GM23248 (cell line): ENCODE results near the gene LCN6. TPM values are rescaled to one million over a fixed set of nuclear protein-coding genes. Genes with fewer than 3 reads are reported as not detected.
"Not testable (repeated sequence)": the region's sequence is repeated elsewhere in the genome, so short reads cannot be mapped to it uniquely, and the experiment has no call there.

ENCODE experiments used
- DNase-seq: peaks from one replicate; pipeline ENCODE4 v3.0.0-alpha.2; 2015
- H2AFZ ChIP-seq: fragments of 200-600 bp; sonication (generic); 2 replicates; pipeline ENCODE4 v1.6.1; 2016; ENCODE audit warnings: antibody characterized with exemption
- H3F3A ChIP-seq: fragments of 200-600 bp; sonication (generic); 2 replicates; pipeline ENCODE4 v1.6.1; 2016; ENCODE audit warnings: mild to moderate bottlenecking, antibody characterized with exemption, mixed run types; ENCODE audit not compliant: insufficient read depth
- H3K27ac ChIP-seq: fragments of 200-600 bp; sonication (generic); 2 replicates; pipeline ENCODE4 v1.5.1; 2016; ENCODE audit warnings: mild to moderate bottlenecking
- H3K27me3 ChIP-seq: fragments of 200-600 bp; sonication (generic); replicated peaks from 2 replicates; pipeline ENCODE4 v1.6.1; 2016; ENCODE audit warnings: mild to moderate bottlenecking; ENCODE audit not compliant: insufficient read depth
- H3K36me3 ChIP-seq: fragments of 200-600 bp; sonication (generic); 2 replicates; pipeline ENCODE4 v1.6.1; 2016; ENCODE audit warnings: low read depth, mild to moderate bottlenecking
- H3K4me1 ChIP-seq: fragments of 200-600 bp; sonication (generic); 2 replicates; pipeline ENCODE4 v1.6.1; 2016; ENCODE audit warnings: mild to moderate bottlenecking; ENCODE audit not compliant: insufficient read depth
- H3K4me2 ChIP-seq: fragments of 200-600 bp; sonication (generic); one replicate; pipeline ENCODE4 v1.6.1; 2016; ENCODE audit warnings: mild to moderate bottlenecking; ENCODE audit not compliant: unreplicated experiment
- H3K4me3 ChIP-seq: fragments of 200-600 bp; sonication (generic); 2 replicates; pipeline ENCODE4 v1.5.1; 2016; ENCODE audit warnings: mild to moderate bottlenecking
- H3K79me2 ChIP-seq: fragments of 200-600 bp; sonication (generic); 2 replicates; pipeline ENCODE4 v1.6.1; 2016; ENCODE audit warnings: mild to moderate bottlenecking; ENCODE audit not compliant: insufficient read depth
- H3K9ac ChIP-seq: fragments of 200-600 bp; sonication (generic); 2 replicates; pipeline ENCODE4 v1.6.1; 2016; ENCODE audit warnings: mild to moderate bottlenecking
- H3K9me2 ChIP-seq: fragments of 200-600 bp; sonication (generic); 2 replicates; pipeline ENCODE4 v1.6.1; 2016; ENCODE audit warnings: mixed run types, mild to moderate bottlenecking, moderate library complexity; ENCODE audit not compliant: insufficient read depth
- H3K9me3 ChIP-seq: fragments of 200-600 bp; sonication (generic); one replicate; pipeline ENCODE4 v1.6.1; 2017; ENCODE audit warnings: low read depth
- H4K20me1 ChIP-seq: fragments of 200-600 bp; sonication (generic); 2 replicates; pipeline ENCODE4 v1.6.0; 2016; ENCODE audit not compliant: insufficient read depth
- EZH2 ChIP-seq: fragments of 200-600 bp; sonication (generic); IDR thresholded peaks from 2 replicates; pipeline ENCODE4 v1.6.1; 2018; ENCODE audit warnings: antibody characterized with exemption, mild to moderate bottlenecking; ENCODE audit not compliant: insufficient read depth, poor library complexity, severe bottlenecking
- EZH2phosphoT487 ChIP-seq: fragments of 200-600 bp; sonication (generic); IDR thresholded peaks from 2 replicates; pipeline ENCODE4 v1.6.1; 2018; ENCODE audit warnings: antibody characterized with exemption, moderate library complexity, mild to moderate bottlenecking, low read depth; ENCODE audit not compliant: insufficient read depth
- WGBS, 2 experiments: methylation state at CpG; one replicate each; pipeline ENCODE4 v1.1.6; 2015 to 2017; ENCODE audit warnings: low lambda C conversion rate in 2 of 2, low coverage in 1 of 2; ENCODE audit errors: missing lambda C conversion rate in 2 of 2; 5-methylcytosine and 5-hydroxymethylcytosine counted together
- in situ Hi-C: fragments of 300-500 bp; cut with MboI; formaldehyde crosslinking; loops from 2 replicates; pipeline ENCODE4 v1.15.0; 2020
- polyA plus RNA-seq: library from polyadenylated mRNA; unstranded; fragments of >200 nt; fragmentation: Nextera tagmentation; extraction: Ambion mirVana; gene quantifications from 2 replicates; pipeline ENCODE4 v1.2.1, GENCODE V29; 2016
- total RNA-seq: library from RNA; depleted of rRNA; stranded (reverse); fragments of >200 nt; shearing (Covaris generic); gene quantifications from 2 replicates; pipeline ENCODE4 v1.2.3, GENCODE V29; 2014

The LCN6 gene
- total and polyA plus RNA-seq, 2 experiments from 2014 or later: not detected

GRCh38 chr9:136791516-136792276, 43.4 kb upstream of the LCN6 start:
- Histone ChIP-seq H3K4me1 (peaks cover 5% of the 10 kb centered on the region), H3K36me3 (no peaks in the 10 kb centered on the region), H3K9me2 (no peaks in the 10 kb centered on the region), H3K9me3 (no peaks in the 10 kb centered on the region), H3K79me2 (0 out of 2 replicates have a peak, but pooled peaks cover 5% of the 10 kb centered on the region), H3F3A (peaks cover 4% of the 10 kb centered on the region; the same call in 1 of the 2 replicates), H2AFZ (peak overlapping the region; percentile 80), H3K9ac (peak overlapping the region; percentile 75), H3K27ac (peak overlapping the region; percentile 27; the same call in 1 of the 2 replicates), H3K4me3 (peak overlapping the region; percentile 84), H4K20me1 (no peaks in the 10 kb centered on the region), H3K4me2 (peak overlapping the region; percentile 74), H3K27me3 (peaks cover 8% of the 10 kb centered on the region; the same call in 1 of the 2 replicates)
- TF ChIP-seq EZH2phosphoT487 (no peak), EZH2 (no peak)
- peak; percentile 43 for DNase-seq
- in situ Hi-C loops: no loop called here
- WGBS, 2 experiments: 2 to 4% methylated on average over 25 to 28 of the region's 29 CpGs

- peaks cover 4% of the 10 kb centered on the region; the same call in 1 of the 2 replicates for H3F3A ChIP-seq
- peak; percentile 100 for DNase-seq
- no peaks in the 10 kb centered on the region for H3K36me3 ChIP-seq
- H3K9ac ChIP-seq: peak within 1 kb of the TSS; percentile 75
- in situ Hi-C loops: no loop called here
- no peak for TF ChIP-seq EZH2
- no peak for TF ChIP-seq EZH2phosphoT487
- H3K4me2 ChIP-seq: peak within 1 kb of the TSS; percentile 81
- H2AFZ ChIP-seq: peak within 1 kb of the TSS; percentile 80
- H3K79me2 ChIP-seq: 0 out of 2 replicates have a peak, but pooled peaks cover 5% of the 10 kb centered on the region
- H3K27me3 ChIP-seq: peaks cover 4% of the 10 kb centered on the region; the same call in 1 of the 2 replicates
- 0 to 3% methylated on average over 18 to 56 of the region's 70 CpGs for whole genome bisulfite sequencing, 2 experiments
- H3K9me3 ChIP-seq: no peaks in the 10 kb centered on the region
- no peaks in the 10 kb centered on the region for H3K9me2 ChIP-seq
- H3K27ac ChIP-seq: peak within 1 kb of the TSS; percentile 46
- no peaks in the 10 kb centered on the region for H4K20me1 ChIP-seq
- H3K4me3 ChIP-seq: peak within 1 kb of the TSS; percentile 84
- peaks cover 5% of the 10 kb centered on the region for H3K4me1 ChIP-seq
Observed at GRCh38 chr9:136790640-136791515, 42.6 kb upstream of the LCN6 start, which contains the start of gene TMEM141. Gene TMEM141, plus strand, starts transcription at chr9:136791344. Its CDS starts 27 bp downstream, at chr9:136791371.

GRCh38 chr9:136789523-136789937, 41.2 kb upstream of the LCN6 start:
- H4K20me1 ChIP-seq: no peaks in the 10 kb centered on the region
- H3K36me3 ChIP-seq: no peaks in the 10 kb centered on the region
- TF ChIP-seq EZH2phosphoT487 (no peak), EZH2 (no peak)
- H3K9ac ChIP-seq: no peak overlapping the region
- H2AFZ ChIP-seq: no peak overlapping the region
- H3K4me1 ChIP-seq: peaks cover 5% of the 10 kb centered on the region
- no peaks in the 10 kb centered on the region for H3K9me3 ChIP-seq
- H3K4me2 ChIP-seq: no peak overlapping the region
- H3F3A ChIP-seq: peaks cover 4% of the 10 kb centered on the region; the same call in 1 of the 2 replicates
- no peak overlapping the region for H3K27ac ChIP-seq
- no peak for DNase-seq
- H3K9me2 ChIP-seq: no peaks in the 10 kb centered on the region
- 66 to 77% methylated on average over 3 of the region's 3 CpGs for WGBS, 2 experiments
- in situ Hi-C loops: no loop called here
- no peaks in the 10 kb centered on the region for H3K27me3 ChIP-seq
- 0 out of 2 replicates have a peak, but pooled peaks cover 5% of the 10 kb centered on the region for H3K79me2 ChIP-seq
- H3K4me3 ChIP-seq: no peak overlapping the region

- H3K4me2 ChIP-seq, DNase-seq, in situ Hi-C loops: not testable (repeated sequence)
Observed at GRCh38 chr9:136788644-136789522, 40.6 kb upstream of the LCN6 start.

More at GRCh38 chr9:136788644-136789522, 40.6 kb upstream of the LCN6 start:
- not testable (repeated sequence) for H3K4me1 ChIP-seq, H3K9me3 ChIP-seq, H3K27me3 ChIP-seq, H3F3A ChIP-seq, H3K9me2 ChIP-seq, H2AFZ ChIP-seq, H3K36me3 ChIP-seq, H3K9ac ChIP-seq, H3K79me2 ChIP-seq, H3K27ac ChIP-seq, H3K4me3 ChIP-seq, H4K20me1 ChIP-seq
- WGBS, 2 experiments: 80 to 81% methylated on average over 27 of the region's 27 CpGs
